K562 (cell line): ENCODE data around the gene SLCO2B1. TPM values are rescaled to one million over a fixed set of nuclear protein-coding genes. Genes with fewer than 3 reads are reported as not detected.

Experiments
- ATAC-seq: fragments of 200-7000 bp; cut with Tn5 transposase; 3 replicates; pipeline ENCODE4 v1.9.1; 2020; ENCODE audit warnings: moderate library complexity
- BruUV-seq: library from RNA; stranded (reverse); fragments of 400-500 nt; replicated peaks from 2 replicates; lab custom pipeline; 2021; lab: Mats Ljungman, UMichigan
- CTCF ChIA-PET: fragments of 300-600 bp; formaldehyde crosslinking; extraction: SDS; loops from one replicate; lab custom pipeline; 2021; ENCODE audit warnings: low intra/inter-chr PET ratio; lab: Yijun Ruan, JAX
- POLR2A ChIA-PET: fragments of 300-600, 350-650 bp; sonication (Branson Sonifier 250); formaldehyde crosslinking; extraction: SDS; loops from one replicate; lab custom pipeline; 2021; ENCODE audit warnings: antibody characterized with exemption, inconsistent platforms; lab: Yijun Ruan, JAX
- DNase-seq, 4 experiments: peaks; one replicate each; pipeline versions ENCODE4 v3.0.0 to v3.0.0-alpha.2; 2011 to 2018; ENCODE audit warnings: low spot score in 3 of 4, mixed read lengths in 3 of 4; ENCODE audit errors: extremely low read depth in 1 of 4
- FAIRE-seq: peaks from 2 replicates; lab custom pipeline; 2011; peaks lifted over from hg19 to GRCh38; lab: Jason Lieb, UNC
- H2AFZ ChIP-seq: 2 replicates; pipeline ENCODE4 v1.6.0; 2011; ENCODE audit warnings: low read depth, low read length, control low read depth, inconsistent platforms
- H3K27ac ChIP-seq: fragments of 200-600 bp; 3 replicates; pipeline ENCODE4 v1.8.0; 2011; ENCODE audit warnings: low read depth, mild to moderate bottlenecking, control low read depth, inconsistent platforms, low read length, moderate library complexity, mixed read lengths; ENCODE audit errors: extremely low read depth
- H3K27me3 ChIP-seq, 2 experiments: fragments of 300-600 bp in 1 of 2; 2 replicates in 1 of 2; 3 replicates in 1 of 2; pipeline versions ENCODE4 v1.6.0 to v1.8.0; 2011; ENCODE audit warnings: inconsistent platforms in 2 of 2, low read length in 2 of 2, mild to moderate bottlenecking in 1 of 2, mixed read lengths in 1 of 2, moderate library complexity in 1 of 2; ENCODE audit not compliant: control insufficient read depth in 2 of 2, insufficient read depth in 2 of 2
- H3K36me3 ChIP-seq: fragments of 300-600 bp; 3 replicates; pipeline ENCODE4 v1.8.0; 2011; ENCODE audit warnings: mild to moderate bottlenecking, low read length, inconsistent platforms; ENCODE audit not compliant: control insufficient read depth, insufficient read depth
- H3K4me1 ChIP-seq, 2 experiments: fragments of 200-600 bp in 1 of 2; replicated peaks in 1 of 2; 2 replicates in 1 of 2; 3 replicates in 1 of 2; pipeline versions ENCODE4 v1.5.1 to v1.8.0; 2011; ENCODE audit warnings: inconsistent platforms in 2 of 2, low read length in 2 of 2, mild to moderate bottlenecking in 1 of 2, mixed read lengths in 1 of 2, moderate library complexity in 1 of 2; ENCODE audit not compliant: control insufficient read depth in 2 of 2, insufficient read depth in 2 of 2
- H3K4me2 ChIP-seq: 2 replicates; pipeline ENCODE4 v1.6.1; 2011; ENCODE audit warnings: low read length, control low read depth, inconsistent platforms, mixed read lengths; ENCODE audit not compliant: insufficient read depth
- H3K4me3 ChIP-seq: fragments of 200-600 bp; sonication (generic), shearing (Covaris generic); 2 replicates; pipeline ENCODE4 v1.5.1; 2016; ENCODE audit warnings: control low read depth, inconsistent platforms
- H3K79me2 ChIP-seq: fragments of 200-600 bp; 3 replicates; pipeline ENCODE4 v1.8.0; 2011; ENCODE audit warnings: low read length, inconsistent platforms; ENCODE audit not compliant: control insufficient read depth, insufficient read depth
- H3K9ac ChIP-seq, 2 experiments: 2 replicates each; pipeline versions ENCODE4 v1.6.0 to v1.6.1; 2011; ENCODE audit warnings: low read depth in 2 of 2, low read length in 2 of 2, control low read depth in 1 of 2, inconsistent platforms in 1 of 2, mild to moderate bottlenecking in 1 of 2, mixed read lengths in 1 of 2; ENCODE audit not compliant: insufficient read depth in 1 of 2
- H3K9me1 ChIP-seq: one replicate; pipeline ENCODE4 v1.6.0; 2011; ENCODE audit warnings: inconsistent platforms, mild to moderate bottlenecking, low read length, moderate library complexity; ENCODE audit not compliant: control insufficient read depth, insufficient read depth
- H3K9me3 ChIP-seq: replicated peaks from 2 replicates; pipeline ENCODE4 v1.5.1; 2011; ENCODE audit warnings: low read depth, low read length, inconsistent platforms; ENCODE audit not compliant: control insufficient read depth, insufficient read depth
- H4K20me1 ChIP-seq: replicated peaks from 2 replicates; pipeline ENCODE4 v1.6.1; 2011; ENCODE audit warnings: low read length, inconsistent platforms, mixed read lengths; ENCODE audit not compliant: control insufficient read depth, insufficient read depth
- BDP1 ChIP-seq: IDR thresholded peaks from 3 replicates; pipeline ENCODE4 v1.6.1; 2011; ENCODE audit not compliant: insufficient read length, insufficient read depth
- EWSR1 ChIP-seq: fragments of 450-650 bp; IDR thresholded peaks from 2 replicates; pipeline ENCODE4 v1.6.1; 2018; ENCODE audit warnings: borderline replicate concordance, mild to moderate bottlenecking, low read depth, moderate library complexity; ENCODE audit not compliant: partially characterized antibody
- KLF16 ChIP-seq: IDR thresholded peaks from 2 replicates; pipeline ENCODE4 v1.6.1; 2016; ENCODE audit warnings: antibody characterized with exemption
- PHB ChIP-seq: fragments of 250-450 bp; sonication (Bioruptor Pico); IDR thresholded peaks from 2 replicates; pipeline ENCODE4 v1.5.0; 2021
- POLR2H ChIP-seq: IDR thresholded peaks from 2 replicates; pipeline ENCODE4 v1.6.1; 2016; ENCODE audit warnings: missing genetic modification characterization, low read depth, mild to moderate bottlenecking, control low read depth, missing compliant biosample characterization, moderate library complexity
- XRCC3 ChIP-seq: fragments of 450-650 bp; IDR thresholded peaks from 2 replicates; pipeline ENCODE4 v1.6.1; 2017; ENCODE audit warnings: mild to moderate bottlenecking, moderate library complexity
- ZNF224 ChIP-seq: sonication (generic); formaldehyde crosslinking; IDR thresholded peaks from 2 replicates; pipeline ENCODE4 v1.8.0; 2022; ENCODE audit warnings: mild to moderate bottlenecking, missing genetic modification reagents
- WGBS: fragments of 100-300 bp; shearing (Covaris generic); methylation state at CpG from one replicate; pipeline ENCODE4 v1.1.6; 2016; ENCODE audit warnings: low coverage, mixed read lengths; ENCODE audit not compliant: insufficient coverage; ENCODE audit errors: missing lambda C conversion rate; 5-methylcytosine and 5-hydroxymethylcytosine counted together
- in situ Hi-C: fragments of 300-500 bp; cut with MboI; formaldehyde crosslinking; loops from 4 replicates; pipeline ENCODE4 v1.15.0; 2018; ENCODE audit warnings: inconsistent platforms, mixed read lengths
- intact Hi-C: fragments of 100-400 bp; cut with micrococcal nuclease; formaldehyde crosslinking; loops from 2 replicates; pipeline ENCODE4 v1.14.2; 2022
- polyA plus RNA-seq, 8 experiments: library from polyadenylated mRNA; depleted of rRNA in 4 of 8; stranded (reverse) in 5 of 8; unstranded in 3 of 8; fragments of >200 nt; fragmentation: Nextera tagmentation in 2 of 8; fragmentation: Illumina TruSeq in 1 of 8; extraction: Ambion mirVana in 2 of 8; extraction: Trizol in 1 of 8; gene quantifications; 2 replicates each; pipeline versions ENCODE4 v1.2.1 to v1.2.3, GENCODE V29; 2011 to 2014; ENCODE audit warnings: inconsistent platforms in 1 of 8, missing spikeins in 1 of 8
- total RNA-seq, 7 experiments: library from RNA; depleted of rRNA in 6 of 7; stranded (reverse); fragments of >200 nt in 6 of 7; fragmentation: Illumina TruSeq in 2 of 7; extraction: Trizol in 2 of 7; gene quantifications; 2 replicates each; pipeline versions ENCODE4 v1.2.1 to v1.2.3, GENCODE V29; 2011 to 2021; ENCODE audit warnings: low replicate concordance in 1 of 7
- TF ChIP-seq, protein P1 (sequence below): fragments of 450-650 bp; IDR thresholded peaks from 2 replicates; pipeline ENCODE4 v1.7.0; 2016; ENCODE audit warnings: borderline replicate concordance
- TF ChIP-seq, protein P2 (sequence below), 3 experiments: IDR thresholded peaks in 2 of 3; conservative IDR thresholded peaks in 1 of 3; 2 replicates each; pipeline ENCODE4 v1.5.1; 2011 to 2012; ENCODE audit warnings: low read length in 3 of 3, mild to moderate bottlenecking in 3 of 3, control low read depth in 2 of 3, improper control_type of control experiment in 1 of 3, inconsistent platforms in 1 of 3, low read depth in 1 of 3, mixed read lengths in 1 of 3, moderate library complexity in 1 of 3; ENCODE audit not compliant: insufficient read depth in 2 of 3

SLCO2B1 gene
- total and polyA plus RNA-seq, 9 of the 15 experiments (the other 6 are each of a cell fraction or from before 2014, with no cell fraction given) = 0.70 to 14.7 (median 7.6) TPM

DNA sequence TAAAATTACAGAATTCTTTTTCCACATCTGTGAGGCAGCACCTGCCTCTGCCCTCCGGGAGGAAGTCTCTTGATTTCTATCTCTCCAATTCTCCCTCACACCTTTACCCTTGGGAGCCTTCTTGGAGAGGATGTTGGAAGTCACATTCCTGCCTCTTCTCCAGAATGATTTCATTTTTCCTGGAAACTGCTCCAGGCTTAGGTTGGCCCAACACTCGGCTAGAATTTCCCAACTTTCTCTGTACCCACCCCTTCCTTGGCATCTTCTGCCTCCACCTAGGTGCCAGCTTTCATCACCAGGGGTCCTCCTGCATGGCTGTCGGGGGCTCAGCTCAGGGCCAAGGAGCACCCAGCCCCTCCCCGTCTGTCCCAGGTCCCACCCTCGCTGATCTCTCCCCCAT is 43.2 kb downstream of the SLCO2B1 start (continued):
- TF ChIP-seq EWSR1 (no peak), ZNF224 (CRISPR knock-in tag) (no peak), KLF16 (no peak), POLR2H (no peak)

DNA sequence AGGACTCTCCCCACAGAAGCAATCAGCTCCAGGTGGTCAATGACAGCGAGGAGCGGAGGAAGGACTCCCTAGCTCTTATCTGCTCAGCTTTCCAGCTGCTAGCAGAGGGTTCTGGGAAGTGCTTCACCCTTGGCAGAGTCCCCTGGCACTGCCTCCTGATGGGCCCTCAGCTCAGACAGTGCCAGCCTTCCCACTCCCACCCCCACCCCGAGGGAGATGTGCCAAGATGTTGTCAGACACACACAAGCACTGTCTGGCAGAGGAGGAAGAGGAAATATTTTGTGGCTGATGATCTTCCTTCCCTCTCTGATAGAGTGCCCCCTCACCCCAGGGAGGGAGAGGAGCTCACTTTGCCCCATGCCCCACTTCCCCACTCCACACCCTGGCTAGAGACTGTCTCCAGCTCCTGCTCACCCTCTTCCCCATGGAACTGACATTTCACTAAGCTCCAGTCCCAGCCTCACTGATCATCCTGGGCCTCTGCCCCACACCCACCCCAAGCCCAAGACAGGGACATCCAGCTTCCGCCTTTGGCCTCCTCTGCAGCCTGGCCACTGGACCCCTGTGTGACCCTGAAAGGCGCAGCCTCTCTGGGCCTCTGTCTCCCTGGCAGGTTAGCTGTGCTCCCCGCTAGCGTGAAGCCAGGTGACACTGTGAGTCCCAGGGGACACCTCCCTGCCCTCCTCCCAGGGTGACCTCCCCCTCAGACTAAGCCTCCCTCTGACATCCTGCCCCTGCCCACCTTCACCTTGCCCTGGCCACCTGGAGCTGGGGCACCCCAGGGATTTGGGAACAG is 44.5 kb downstream of the SLCO2B1 start:
- 0 out of 4 replicates have a peak overlapping the region, but pooled peaks of 1 of the 2 experiments have one; percentile 20 for H3K9ac ChIP-seq
- H4K20me1 ChIP-seq = 0 out of 2 replicates have a peak, but pooled peaks cover 4% of the 10 kb centered on the region
- no peak overlapping the region for H2AFZ ChIP-seq
- no peaks in the 10 kb centered on the region for H3K36me3 ChIP-seq
- no TSS peak for BruUV-seq
- ChIA-PET CTCF (no interaction called here), POLR2A (interaction anchor here (0.6 to 1.6 kb wide), 9 partner anchors 8 to 206 kb away, joined by 3 to 5 read pairs (median 3); partner anchors contain the start of genes NEU3 and SLCO2B1)
- no peaks in the 10 kb centered on the region for H3K27me3 ChIP-seq
- no peak for TF ChIP-seq BDP1
- TF ChIP-seq XRCC3 = no peak
- TF ChIP-seq, protein P1, sequence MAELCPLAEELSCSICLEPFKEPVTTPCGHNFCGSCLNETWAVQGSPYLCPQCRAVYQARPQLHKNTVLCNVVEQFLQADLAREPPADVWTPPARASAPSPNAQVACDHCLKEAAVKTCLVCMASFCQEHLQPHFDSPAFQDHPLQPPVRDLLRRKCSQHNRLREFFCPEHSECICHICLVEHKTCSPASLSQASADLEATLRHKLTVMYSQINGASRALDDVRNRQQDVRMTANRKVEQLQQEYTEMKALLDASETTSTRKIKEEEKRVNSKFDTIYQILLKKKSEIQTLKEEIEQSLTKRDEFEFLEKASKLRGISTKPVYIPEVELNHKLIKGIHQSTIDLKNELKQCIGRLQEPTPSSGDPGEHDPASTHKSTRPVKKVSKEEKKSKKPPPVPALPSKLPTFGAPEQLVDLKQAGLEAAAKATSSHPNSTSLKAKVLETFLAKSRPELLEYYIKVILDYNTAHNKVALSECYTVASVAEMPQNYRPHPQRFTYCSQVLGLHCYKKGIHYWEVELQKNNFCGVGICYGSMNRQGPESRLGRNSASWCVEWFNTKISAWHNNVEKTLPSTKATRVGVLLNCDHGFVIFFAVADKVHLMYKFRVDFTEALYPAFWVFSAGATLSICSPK = no peak
- TF ChIP-seq, protein P2, sequence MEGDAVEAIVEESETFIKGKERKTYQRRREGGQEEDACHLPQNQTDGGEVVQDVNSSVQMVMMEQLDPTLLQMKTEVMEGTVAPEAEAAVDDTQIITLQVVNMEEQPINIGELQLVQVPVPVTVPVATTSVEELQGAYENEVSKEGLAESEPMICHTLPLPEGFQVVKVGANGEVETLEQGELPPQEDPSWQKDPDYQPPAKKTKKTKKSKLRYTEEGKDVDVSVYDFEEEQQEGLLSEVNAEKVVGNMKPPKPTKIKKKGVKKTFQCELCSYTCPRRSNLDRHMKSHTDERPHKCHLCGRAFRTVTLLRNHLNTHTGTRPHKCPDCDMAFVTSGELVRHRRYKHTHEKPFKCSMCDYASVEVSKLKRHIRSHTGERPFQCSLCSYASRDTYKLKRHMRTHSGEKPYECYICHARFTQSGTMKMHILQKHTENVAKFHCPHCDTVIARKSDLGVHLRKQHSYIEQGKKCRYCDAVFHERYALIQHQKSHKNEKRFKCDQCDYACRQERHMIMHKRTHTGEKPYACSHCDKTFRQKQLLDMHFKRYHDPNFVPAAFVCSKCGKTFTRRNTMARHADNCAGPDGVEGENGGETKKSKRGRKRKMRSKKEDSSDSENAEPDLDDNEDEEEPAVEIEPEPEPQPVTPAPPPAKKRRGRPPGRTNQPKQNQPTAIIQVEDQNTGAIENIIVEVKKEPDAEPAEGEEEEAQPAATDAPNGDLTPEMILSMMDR (IDR thresholded peaks at IDR 0.05 in 2 of 3, conservative IDR thresholded peaks at IDR 0.05 in 1 of 3; ENCODE audit: insufficient read depth in 2 of 3, low read depth in 1 of 3, low read length in 3 of 3) = no peak
- no peak for TF ChIP-seq PHB
- H3K9me1 ChIP-seq = no peaks in the 10 kb centered on the region
- no peak overlapping the region for H3K27ac ChIP-seq
- intact Hi-C loops (no loop called here), in situ Hi-C loops (no loop called here)
- H3K9me3 ChIP-seq = no peaks in the 10 kb centered on the region
- WGBS = 42% methylated on average over 7 of the region's 7 CpGs
- no peaks in the 10 kb centered on the region for H3K4me1 ChIP-seq
- ATAC-seq (no peak), FAIRE-seq (no peak), DNase-seq (no peak)
- no peak overlapping the region for H3K4me2 ChIP-seq
- H3K4me3 ChIP-seq = no peak overlapping the region
- H3K79me2 ChIP-seq = no peaks in the 10 kb centered on the region
